Lower leg skin (tissue), 4 donors: ENCODE measurements around the gene LRRIQ4. TPM values are rescaled to one million over a fixed set of nuclear protein-coding genes. Genes with fewer than 3 reads are reported as not detected.

Experiments
- DNase-seq, 2 donors: peaks; one replicate each; pipeline ENCODE4 v3.0.0-alpha.2; 2019; ENCODE audit warnings: low spot score in 2 of 2
- H3K4me3 ChIP-seq: fragments of 200-600 bp; sonication (generic); 2 replicates; pipeline ENCODE4 v1.5.1; 2017; ENCODE audit warnings: mild to moderate bottlenecking, low read depth; ENCODE audit not compliant: poor library complexity, severe bottlenecking
- POLR2A ChIP-seq, 2 donors: fragments of 450-650 bp; IDR thresholded peaks; one replicate each; pipeline ENCODE4 v1.6.1; 2016 to 2017; ENCODE audit warnings: antibody characterized with exemption in 2 of 2, mild to moderate bottlenecking in 1 of 2, moderate library complexity in 1 of 2
- WGBS, 2 donors: methylation state at CpG; one replicate each; pipeline ENCODE4 v1.1.5; 2018; 5-methylcytosine and 5-hydroxymethylcytosine counted together
- intact Hi-C: fragments of 100-400 bp; cut with DNase I; formaldehyde crosslinking; loops from one replicate; pipeline ENCODE4 v1.15.0; 2023; ENCODE audit warnings: low total_unique reads
- total RNA-seq, 4 donors: library from RNA; depleted of rRNA; stranded (reverse); fragments of >200 nt; gene quantifications; one replicate each; pipeline ENCODE4 v1.1.0, GENCODE V29; 2016
- TF ChIP-seq, protein P1 (sequence below), 3 donors: fragments of 450-650 bp; IDR thresholded peaks; one replicate each; pipeline ENCODE4 v1.5.1; 2016; ENCODE audit warnings: antibody characterized with exemption in 3 of 3, mild to moderate bottlenecking in 3 of 3, moderate library complexity in 2 of 3

Gene LRRIQ4
- total RNA-seq, 4 donors from 2014 or later: not detected

DNA sequence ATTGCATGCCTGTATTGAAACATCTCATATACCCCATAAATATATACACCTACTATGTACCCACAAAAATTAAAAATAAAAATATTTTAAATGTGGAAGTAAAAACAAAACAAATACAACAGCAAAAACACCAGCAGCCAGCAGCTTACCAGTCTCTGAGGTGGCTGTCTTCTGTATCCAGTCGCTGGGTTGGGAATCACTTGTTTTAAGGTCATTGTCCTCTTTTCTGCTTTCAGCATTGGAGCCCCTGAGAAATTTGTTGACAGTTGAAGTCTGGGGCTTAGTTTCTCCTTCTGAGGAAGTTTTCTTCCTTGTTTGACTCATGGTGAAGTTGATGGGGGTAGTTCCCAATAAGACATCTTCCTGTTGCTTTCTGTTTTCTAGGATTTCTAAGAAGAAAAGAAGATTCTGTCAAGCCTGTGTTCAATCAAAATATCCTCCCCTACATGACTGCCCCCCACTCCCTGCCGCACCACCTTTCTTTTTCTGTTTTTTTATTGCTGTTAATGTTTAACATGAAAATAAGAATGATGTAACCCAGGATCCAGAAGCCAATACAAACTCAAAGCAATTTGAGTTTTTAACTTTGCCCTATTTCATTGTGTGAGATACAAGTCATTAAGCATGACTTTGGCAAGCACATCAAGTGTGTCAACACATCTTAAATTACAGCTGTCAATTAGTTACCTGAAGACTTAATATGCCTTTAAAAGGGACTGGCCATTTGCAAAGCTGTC is 57.0 kb downstream of the LRRIQ4 start, which contains the start of gene LRRC31:
Gene LRRC31 (minus strand): TSS at position 452 of the 737 bp plus-strand sequence. CDS start 128 bp downstream, at position 324.
- intact Hi-C loops: no loop called here
- DNase-seq: no peak
- 53 to 61% methylated on average over 2 of the region's 2 CpGs for WGBS, 2 donors
- H3K4me3 ChIP-seq: no peak within 1 kb of the TSS
- TF ChIP-seq, protein P1, sequence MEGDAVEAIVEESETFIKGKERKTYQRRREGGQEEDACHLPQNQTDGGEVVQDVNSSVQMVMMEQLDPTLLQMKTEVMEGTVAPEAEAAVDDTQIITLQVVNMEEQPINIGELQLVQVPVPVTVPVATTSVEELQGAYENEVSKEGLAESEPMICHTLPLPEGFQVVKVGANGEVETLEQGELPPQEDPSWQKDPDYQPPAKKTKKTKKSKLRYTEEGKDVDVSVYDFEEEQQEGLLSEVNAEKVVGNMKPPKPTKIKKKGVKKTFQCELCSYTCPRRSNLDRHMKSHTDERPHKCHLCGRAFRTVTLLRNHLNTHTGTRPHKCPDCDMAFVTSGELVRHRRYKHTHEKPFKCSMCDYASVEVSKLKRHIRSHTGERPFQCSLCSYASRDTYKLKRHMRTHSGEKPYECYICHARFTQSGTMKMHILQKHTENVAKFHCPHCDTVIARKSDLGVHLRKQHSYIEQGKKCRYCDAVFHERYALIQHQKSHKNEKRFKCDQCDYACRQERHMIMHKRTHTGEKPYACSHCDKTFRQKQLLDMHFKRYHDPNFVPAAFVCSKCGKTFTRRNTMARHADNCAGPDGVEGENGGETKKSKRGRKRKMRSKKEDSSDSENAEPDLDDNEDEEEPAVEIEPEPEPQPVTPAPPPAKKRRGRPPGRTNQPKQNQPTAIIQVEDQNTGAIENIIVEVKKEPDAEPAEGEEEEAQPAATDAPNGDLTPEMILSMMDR (IDR thresholded peaks at IDR 0.05): no peak
- TF ChIP-seq POLR2A (IDR thresholded peaks at IDR 0.05): no peak

DNA sequence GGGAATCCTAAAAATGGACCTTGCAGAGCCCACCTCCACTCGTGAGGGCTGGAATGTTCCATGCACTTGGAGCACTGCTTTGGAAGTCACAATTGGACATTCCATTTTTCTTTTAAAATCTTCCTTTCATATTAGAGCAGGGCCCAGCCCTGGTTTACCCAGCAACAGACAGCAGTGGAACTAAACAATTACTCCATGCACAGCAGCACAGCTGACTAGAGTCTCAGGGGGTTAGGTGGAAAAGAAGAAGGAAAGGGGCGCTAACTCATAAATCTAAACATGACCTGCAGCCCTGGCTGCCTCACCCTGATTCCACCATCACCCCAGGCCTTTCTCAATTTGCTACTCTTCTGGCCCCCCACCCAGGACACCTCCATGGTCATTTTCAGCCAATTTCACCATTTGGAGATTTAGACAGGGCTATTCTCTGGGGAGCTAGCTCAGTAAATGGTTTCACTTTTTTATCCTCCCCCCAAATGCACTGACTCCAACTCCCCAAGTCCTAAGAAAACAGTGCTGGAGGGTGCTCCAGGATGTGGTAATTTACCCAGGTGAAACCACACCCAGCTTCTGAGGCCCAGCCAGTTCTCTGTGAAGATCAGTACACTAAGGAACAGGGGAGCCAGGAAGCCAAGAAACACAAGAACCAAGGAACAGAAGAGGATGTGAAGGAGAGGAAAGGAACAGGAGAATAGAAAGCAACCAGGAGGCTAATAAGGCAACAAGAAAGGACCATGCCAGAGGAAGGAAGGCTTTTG is 58.6 kb downstream of the LRRIQ4 start:
- no peak for TF ChIP-seq POLR2A (IDR thresholded peaks at IDR 0.05)
- TF ChIP-seq, protein P1 (IDR thresholded peaks at IDR 0.05): no peak
- DNase-seq: no peak
- H3K4me3 ChIP-seq: no peak overlapping the region
- intact Hi-C loops: no loop called here
- 66 to 74% methylated on average over 2 of the region's 2 CpGs for WGBS, 2 donors

DNA sequence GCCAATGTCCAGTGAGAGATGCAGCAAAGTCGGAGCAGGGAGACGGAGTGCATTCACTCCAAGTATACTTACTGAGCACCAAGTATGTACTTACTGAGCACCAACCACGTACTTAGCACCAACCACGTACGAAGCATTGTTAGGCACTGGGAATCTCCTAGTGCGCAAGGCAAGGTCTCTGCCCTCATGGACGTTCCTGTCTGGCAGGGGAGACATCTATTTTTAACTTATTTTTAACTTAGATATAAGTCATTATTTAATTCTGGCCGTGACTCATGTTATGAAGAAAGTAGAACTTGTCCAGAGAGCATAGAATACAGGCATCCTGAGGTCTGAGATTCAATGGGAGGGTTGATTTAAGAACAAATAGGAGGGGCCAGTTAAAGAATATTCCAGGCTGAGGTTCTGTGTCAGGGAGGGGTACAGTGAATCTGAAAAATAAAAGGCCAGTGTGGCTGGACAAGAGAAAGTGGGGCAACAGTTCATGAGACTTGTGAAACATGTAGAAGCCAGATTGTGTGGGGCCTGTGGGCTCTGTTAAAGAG is 66.4 kb downstream of the LRRIQ4 start:
- WGBS, 2 donors: 79 to 88% methylated on average over 8 of the region's 8 CpGs

DNA sequence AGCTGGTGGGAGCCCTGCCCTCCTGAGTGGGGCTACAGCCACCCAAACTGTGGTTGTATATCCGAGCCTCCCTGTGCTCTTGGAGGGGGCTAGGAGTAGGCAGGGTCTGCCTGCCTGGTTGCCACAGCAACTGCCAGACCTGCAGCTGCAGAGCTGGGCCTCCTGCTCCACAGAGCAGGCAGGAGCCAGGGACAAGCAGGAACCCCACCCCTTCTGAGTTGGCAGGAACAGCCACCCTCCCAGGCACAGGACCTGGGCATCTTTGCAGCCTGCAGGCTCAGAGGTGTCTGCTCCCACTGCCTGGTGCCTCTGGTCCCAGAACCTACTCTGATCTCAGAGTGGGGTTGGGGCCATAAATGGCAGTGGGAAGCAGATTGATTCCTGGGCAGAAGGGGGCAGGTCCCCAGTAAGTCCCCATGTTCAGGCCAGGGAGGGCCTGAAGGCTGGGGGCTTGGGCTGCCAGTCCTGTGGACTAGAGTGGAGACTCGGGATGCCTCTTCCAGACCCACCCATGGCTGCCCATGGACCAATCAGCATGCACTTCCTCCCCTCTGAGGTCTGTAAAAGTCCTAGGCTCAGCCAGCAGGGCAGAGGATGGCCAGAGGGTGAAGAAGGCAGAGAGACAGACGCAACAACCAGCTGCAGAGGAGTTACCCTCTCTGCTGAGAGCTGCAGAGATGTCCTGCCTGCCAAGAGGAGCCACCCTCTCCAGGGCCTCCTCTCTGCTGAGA is 67.3 kb downstream of the LRRIQ4 start:
- WGBS, 2 donors: 37 to 73% methylated on average over 3 of the region's 3 CpGs
- DNase-seq: no peak
- no peak overlapping the region for H3K4me3 ChIP-seq
- TF ChIP-seq, protein P1 (IDR thresholded peaks at IDR 0.05): no peak
- no peak for TF ChIP-seq POLR2A (IDR thresholded peaks at IDR 0.05)
- intact Hi-C loops: no loop called here

More for the DNA sequence above, 66.4 kb downstream of the LRRIQ4 start:
- no peak for DNase-seq
- intact Hi-C loops: no loop called here
- TF ChIP-seq, protein P1 (IDR thresholded peaks at IDR 0.05): no peak
- no peak for TF ChIP-seq POLR2A (IDR thresholded peaks at IDR 0.05)
- no peak overlapping the region for H3K4me3 ChIP-seq

DNA sequence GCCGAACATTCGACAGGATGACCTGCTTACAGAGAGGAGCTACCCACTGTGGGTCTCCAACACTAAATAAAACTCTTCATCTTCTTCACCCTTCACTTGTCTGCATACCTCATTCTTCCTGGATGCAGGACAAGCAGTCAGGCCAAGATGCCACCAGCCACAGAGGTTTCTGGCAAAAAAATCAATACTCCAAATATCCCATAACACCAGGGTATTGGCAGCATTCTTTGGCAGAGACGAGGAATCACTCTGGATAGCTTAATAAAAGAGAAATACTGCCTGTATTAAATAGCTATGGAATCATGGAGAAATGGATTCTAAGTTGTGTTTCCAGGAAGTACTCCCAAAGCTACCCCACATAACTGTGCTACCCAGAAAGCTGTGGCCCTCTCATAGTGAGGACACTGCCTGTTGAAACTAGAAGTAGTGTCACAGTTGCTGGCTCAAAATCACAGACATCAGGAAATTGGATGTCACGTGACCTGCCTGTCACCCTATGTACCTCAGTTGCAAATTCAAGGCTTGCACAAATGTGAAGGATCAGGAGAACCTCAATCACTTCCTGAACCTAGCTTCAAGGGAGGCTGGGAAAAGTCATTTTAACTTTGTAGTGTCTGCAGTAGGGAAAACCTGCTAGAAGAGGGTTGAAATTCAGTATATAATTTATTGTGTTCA is 68.0 kb downstream of the LRRIQ4 start:
- intact Hi-C loops: no loop called here
- 61 to 71% methylated on average over 4 of the region's 4 CpGs for WGBS, 2 donors
- no peak for TF ChIP-seq POLR2A (IDR thresholded peaks at IDR 0.05)
- TF ChIP-seq, protein P1 (IDR thresholded peaks at IDR 0.05): no peak

More for the DNA sequence above, 68.0 kb downstream of the LRRIQ4 start:
- no peak overlapping the region for H3K4me3 ChIP-seq
- no peak for DNase-seq
